CD4-positive, alpha-beta memory T cell (primary cell): ENCODE results near the gene TOP2A. TPM values are rescaled to one million over a fixed set of nuclear protein-coding genes. Genes with fewer than 3 reads are reported as not detected.

ENCODE experiments used
- CTCF ChIA-PET: fragments of 350-600 bp; sonication (Branson Sonifier 250); formaldehyde crosslinking; loops from one replicate; lab custom pipeline; 2021; ENCODE audit warnings: inconsistent platforms; ENCODE audit not compliant: partially characterized antibody; lab: Charles Lee
- POLR2A ChIA-PET: fragments of 350-600 bp; sonication (Branson Sonifier 250); formaldehyde crosslinking; loops from one replicate; lab custom pipeline; 2021; ENCODE audit not compliant: partially characterized antibody; lab: Charles Lee
- DNase-seq, 5 donors: peaks; one replicate each; pipeline versions ENCODE4 v3.0.0 to v3.0.0-alpha.2; 2020 to 2022; ENCODE audit warnings: mixed read lengths in 1 of 5
- H3K27ac ChIP-seq: one replicate; pipeline ENCODE4 v1.7.0; 2013; ENCODE audit warnings: low read depth, low read length
- H3K27me3 ChIP-seq: 2 replicates; pipeline ENCODE4 v1.7.0; 2013; ENCODE audit warnings: mild to moderate bottlenecking, low read length, moderate library complexity; ENCODE audit not compliant: insufficient read depth
- H3K36me3 ChIP-seq: 2 replicates; pipeline ENCODE4 v1.7.0; 2013; ENCODE audit warnings: mild to moderate bottlenecking, low read length, moderate library complexity; ENCODE audit not compliant: insufficient read depth
- H3K4me1 ChIP-seq: 2 replicates; pipeline ENCODE4 v1.7.0; 2013; ENCODE audit warnings: mild to moderate bottlenecking, low read length, moderate library complexity; ENCODE audit not compliant: insufficient read depth
- H3K4me3 ChIP-seq, 2 donors: one replicate each; pipeline ENCODE4 v1.7.0; 2013; ENCODE audit warnings: low read length in 2 of 2, mild to moderate bottlenecking in 1 of 2
- H3K9me3 ChIP-seq, 2 donors: one replicate each; pipeline ENCODE4 v1.7.0; 2013; ENCODE audit warnings: low read length in 2 of 2, control low read depth in 1 of 2; ENCODE audit not compliant: control insufficient read depth in 1 of 2
- H3K27ac Mint-ChIP-seq, 7 donors: one replicate each; pipeline ENCODE4 v1.8.0; 2020 to 2021; ENCODE audit warnings: mixed read lengths in 7 of 7, mild to moderate bottlenecking in 6 of 7, inconsistent platforms in 3 of 7, moderate library complexity in 3 of 7
- H3K27me3 Mint-ChIP-seq, 2 donors: one replicate each; pipeline ENCODE4 v1.8.0; 2020 to 2021; ENCODE audit warnings: mixed read lengths in 2 of 2
- H3K36me3 Mint-ChIP-seq, 2 donors: one replicate each; pipeline ENCODE4 v1.8.0; 2020 to 2021; ENCODE audit warnings: mixed read lengths in 2 of 2, inconsistent platforms in 1 of 2, mild to moderate bottlenecking in 1 of 2
- H3K4me1 Mint-ChIP-seq, 4 donors: one replicate each; pipeline ENCODE4 v1.8.0; 2020 to 2021; ENCODE audit warnings: mixed read lengths in 4 of 4, mild to moderate bottlenecking in 1 of 4
- H3K4me3 Mint-ChIP-seq, 8 donors: one replicate each; pipeline ENCODE4 v1.8.0; 2020 to 2021; ENCODE audit warnings: mixed read lengths in 8 of 8, mild to moderate bottlenecking in 7 of 8, moderate library complexity in 6 of 8, inconsistent platforms in 3 of 8
- H3K9me3 Mint-ChIP-seq, 8 donors: one replicate each; pipeline ENCODE4 v1.8.0; 2020 to 2021; ENCODE audit warnings: mixed read lengths in 8 of 8, mild to moderate bottlenecking in 5 of 8, inconsistent platforms in 3 of 8, moderate library complexity in 1 of 8
- intact Hi-C: fragments of 100-400 bp; cut with micrococcal nuclease; formaldehyde crosslinking; loops from one replicate; pipeline ENCODE4 v1.15.1; 2023
- polyA plus RNA-seq, 2 donors: library from polyadenylated mRNA; unstranded; fragments of 300-500 nt; fragmentation: Illumina TruSeq; gene quantifications; one replicate each; pipeline ENCODE4 v1.2.3, GENCODE V29; 2021
- total RNA-seq, 2 experiments: library from RNA; stranded (reverse); gene quantifications; one replicate each; pipeline ENCODE4 v1.2.3, GENCODE V29; 2021

The TOP2A gene
- total and polyA plus RNA-seq, 4 experiments from 2014 or later, result 0.10 to 1.1 (median 0.30) TPM

DNA sequence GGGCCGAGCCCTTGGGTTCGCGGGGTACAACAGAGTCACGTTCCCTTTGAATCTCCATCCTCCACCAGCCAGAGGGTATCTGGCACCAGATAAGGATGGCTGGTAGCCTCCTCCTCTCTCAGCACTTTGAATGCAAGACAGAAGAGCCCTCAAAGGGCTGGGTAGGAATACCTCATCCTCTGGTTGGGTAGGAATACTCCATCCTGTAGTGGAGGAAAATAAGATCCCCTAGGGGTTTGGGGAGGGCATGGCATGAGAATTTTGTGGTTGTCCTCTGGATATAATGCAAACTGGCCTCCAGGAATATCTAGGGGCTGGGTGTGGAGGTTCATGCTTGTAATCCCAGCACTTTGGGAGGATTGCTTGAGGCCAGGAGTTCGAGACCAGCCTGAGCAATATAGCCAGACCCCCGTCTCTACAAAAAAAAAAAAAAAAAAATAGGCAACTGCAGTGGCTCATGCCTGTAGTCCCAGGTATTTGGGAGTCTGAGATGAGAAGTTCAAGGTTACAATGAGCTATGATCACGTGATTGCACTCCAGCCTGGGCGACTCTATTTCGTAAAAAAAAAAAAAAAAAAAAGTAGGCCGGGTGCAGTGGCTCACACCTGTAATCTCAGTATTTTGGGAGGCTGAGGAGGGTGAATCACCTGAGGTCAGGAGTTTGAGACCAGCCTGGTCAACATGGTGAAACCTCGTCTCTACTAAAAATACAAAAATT is 28.2 kb upstream of the TOP2A start:
- peak overlapping the region; percentile 1 to 37 for H3K4me3 ChIP-seq
- Mint-ChIP-seq H3K27me3 (peaks cover 2 to 6% of the 10 kb centered on the region in 2 donors), H3K9me3 (peaks cover 0 to 6% (median 0%) of the 10 kb centered on the region in 8 donors), H3K36me3 (peaks cover 0 to 6% of the 10 kb centered on the region in 2 donors), H3K4me1 (peaks cover 25 to 54% (median 36%) of the 10 kb centered on the region in 4 donors), H3K4me3 (peak overlapping the region in 6 of 8 donors; percentile 36 to 97 (median 84)), H3K27ac (peak overlapping the region in 6 of 7 donors; percentile 15 to 97 (median 92))
- H3K27me3 ChIP-seq, result no peaks in the 10 kb centered on the region
- intact Hi-C loops, result no loop called here
- ChIA-PET CTCF (interaction anchor here (0.6 to 16.7 kb wide), 8 partner anchors 10 to 115 kb away, joined by 4 to 192 read pairs (median 13); partner anchors contain the start of gene TOP2A), POLR2A (interaction anchor here (0.6 to 2.7 kb wide), 6 partner anchors 17 to 114 kb away, joined by 3 to 16 read pairs (median 4); partner anchors contain the start of gene TOP2A)
- H3K4me1 ChIP-seq, result peaks cover 54% of the 10 kb centered on the region
- no peak for DNase-seq
- H3K27ac ChIP-seq, result no peak overlapping the region
- no peaks in the 10 kb centered on the region for H3K9me3 ChIP-seq
- H3K36me3 ChIP-seq, result no peaks in the 10 kb centered on the region

DNA sequence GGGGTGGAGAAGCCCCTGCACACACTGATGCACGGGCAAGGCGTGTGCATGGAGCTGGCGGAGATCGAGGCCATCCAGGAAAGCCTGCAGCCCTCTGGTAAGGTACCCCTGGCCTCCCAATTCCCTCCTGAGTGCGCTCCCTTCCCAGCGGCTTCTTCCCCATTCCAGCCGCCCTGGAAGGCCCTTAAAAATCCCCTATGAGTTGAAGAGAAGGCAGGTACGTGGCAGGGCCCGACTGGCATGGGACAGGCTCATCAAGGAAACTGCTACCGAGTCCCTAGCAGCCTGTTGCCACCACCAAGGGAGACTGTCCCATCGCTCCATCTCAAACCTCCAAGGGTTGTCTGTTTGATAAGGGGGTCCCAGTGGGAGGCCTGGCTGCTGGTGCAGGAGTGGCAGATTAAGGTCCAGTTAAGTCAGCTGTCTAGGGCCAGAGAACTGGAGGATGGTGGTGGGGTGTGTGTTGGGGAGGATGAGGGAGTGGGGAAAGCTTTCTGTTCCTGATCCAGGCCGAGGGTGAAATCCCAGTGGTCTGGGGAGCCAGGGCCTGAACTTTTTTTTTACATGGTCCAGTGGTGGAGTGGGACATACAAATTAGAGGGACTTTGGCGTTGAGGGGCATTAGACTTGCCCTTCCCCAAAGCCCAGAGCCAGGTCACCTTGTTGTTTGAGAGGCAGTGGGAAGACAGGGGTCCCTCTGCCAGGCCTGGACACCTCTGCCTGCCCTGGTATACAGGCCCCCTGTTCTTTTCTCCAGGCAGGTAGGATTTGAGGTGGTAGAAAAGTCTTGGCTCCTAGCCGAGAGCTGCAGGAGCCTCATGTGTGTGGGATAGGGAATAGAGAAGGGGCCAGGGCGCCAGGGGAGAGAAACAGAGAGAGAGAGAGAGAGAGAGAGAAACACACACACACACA is 26.5 kb upstream of the TOP2A start:
- H3K27me3 ChIP-seq, result no peaks in the 10 kb centered on the region
- H3K4me1 ChIP-seq, result peaks cover 52% of the 10 kb centered on the region
- no peaks in the 10 kb centered on the region for H3K9me3 ChIP-seq
- Mint-ChIP-seq H3K27me3 (peaks cover 2 to 6% of the 10 kb centered on the region in 2 donors), H3K4me3 (peak overlapping the region; percentile 80 to 97 (median 86)), H3K9me3 (peaks cover 0 to 6% (median 0%) of the 10 kb centered on the region in 8 donors), H3K27ac (peak overlapping the region; percentile 85 to 97 (median 93)), H3K36me3 (peaks cover 0 to 6% of the 10 kb centered on the region in 2 donors), H3K4me1 (peaks cover 25 to 53% (median 36%) of the 10 kb centered on the region in 4 donors)
- no peak for DNase-seq
- H3K36me3 ChIP-seq, result no peaks in the 10 kb centered on the region
- ChIA-PET CTCF (interaction anchor here (0.6 to 16.7 kb wide), 25 partner anchors 8 to 172 kb away, joined by 3 to 192 read pairs (median 5); partner anchors contain the start of gene TOP2A), POLR2A (interaction anchor here (0.6 to 5.3 kb wide), 17 partner anchors 11 to 116 kb away, joined by 3 to 75 read pairs (median 5); partner anchors contain the start of gene TOP2A)
- H3K4me3 ChIP-seq, result peak overlapping the region; percentile 67 to 73
- intact Hi-C loops, result loop anchor here (1.0 to 5.0 kb wide), 5 partner anchors 38 to 89 kb away; no protein-coding TSS in a partner anchor
- H3K27ac ChIP-seq, result peak overlapping the region; percentile 37

DNA sequence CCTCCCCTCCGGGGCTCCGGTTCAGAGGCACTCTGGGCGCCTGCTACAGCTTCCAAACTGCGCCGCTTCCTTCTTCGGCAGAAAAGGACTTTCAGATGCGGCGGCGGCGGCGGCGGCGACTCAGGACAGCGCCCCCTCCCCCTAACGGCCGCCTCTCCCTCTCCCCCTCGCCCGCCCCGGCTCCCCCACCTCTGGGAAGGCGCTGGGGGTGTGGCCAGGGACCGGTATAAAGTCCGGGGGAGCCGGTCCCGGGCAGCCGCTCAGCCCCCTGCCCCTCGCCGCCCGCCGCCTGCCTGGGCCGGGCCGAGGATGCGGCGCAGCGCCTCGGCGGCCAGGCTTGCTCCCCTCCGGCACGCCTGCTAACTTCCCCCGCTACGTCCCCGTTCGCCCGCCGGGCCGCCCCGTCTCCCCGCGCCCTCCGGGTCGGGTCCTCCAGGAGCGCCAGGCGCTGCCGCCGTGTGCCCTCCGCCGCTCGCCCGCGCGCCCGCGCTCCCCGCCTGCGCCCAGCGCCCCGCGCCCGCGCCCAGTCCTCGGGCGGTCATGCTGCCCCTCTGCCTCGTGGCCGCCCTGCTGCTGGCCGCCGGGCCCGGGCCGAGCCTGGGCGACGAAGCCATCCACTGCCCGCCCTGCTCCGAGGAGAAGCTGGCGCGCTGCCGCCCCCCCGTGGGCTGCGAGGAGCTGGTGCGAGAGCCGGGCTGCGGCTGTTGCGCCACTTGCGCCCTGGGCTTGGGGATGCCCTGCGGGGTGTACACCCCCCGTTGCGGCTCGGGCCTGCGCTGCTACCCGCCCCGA is 25.7 kb upstream of the TOP2A start, which contains the start of gene IGFBP4:
Gene IGFBP4 (plus strand): TSS at position 255 of the 792 bp plus-strand sequence. CDS start 286 bp downstream, at position 541.
- POLR2A ChIA-PET, result interaction anchor here (0.6 to 5.3 kb wide), 17 partner anchors 12 to 118 kb away, joined by 3 to 75 read pairs (median 5); partner anchors contain the start of gene TOP2A

GRCh38 chr17:40442392-40443195 is 24.9 kb upstream of the TOP2A start:
- Mint-ChIP-seq H3K36me3 (peaks cover 0 to 6% of the 10 kb centered on the region in 2 donors), H3K9me3 (peaks cover 0 to 6% (median 0%) of the 10 kb centered on the region in 8 donors), H3K27me3 (peaks cover 2 to 6% of the 10 kb centered on the region in 2 donors), H3K4me3 (peak overlapping the region; percentile 54 to 80 (median 70)), H3K27ac (peak overlapping the region in 2 of 7 donors; percentile 46 to 66), H3K4me1 (peaks cover 17 to 40% (median 25%) of the 10 kb centered on the region in 4 donors)
- Histone ChIP-seq H3K9me3 (no peaks in the 10 kb centered on the region), H3K36me3 (no peaks in the 10 kb centered on the region), H3K4me3 (no peak overlapping the region), H3K27ac (no peak overlapping the region), H3K27me3 (no peaks in the 10 kb centered on the region), H3K4me1 (peaks cover 37% of the 10 kb centered on the region)
- CTCF ChIA-PET, result interaction anchor here (1.3 to 16.7 kb wide), 7 partner anchors 10 to 117 kb away, joined by 3 to 192 read pairs (median 11); partner anchors contain the start of gene TOP2A
- DNase-seq, result no peak
- intact Hi-C loops, result loop anchor here (1.0 to 5.0 kb wide), 5 partner anchors 40 to 91 kb away; no protein-coding TSS in a partner anchor
- POLR2A ChIA-PET, result interaction anchor here (1.2 to 5.3 kb wide), 6 partner anchors 13 to 118 kb away, joined by 3 to 75 read pairs (median 7); no protein-coding TSS in a partner anchor

More for the DNA sequence above, 25.7 kb upstream of the TOP2A start, which contains the start of gene IGFBP4:
- H3K9me3 ChIP-seq, result no peaks in the 10 kb centered on the region
- H3K36me3 ChIP-seq, result no peaks in the 10 kb centered on the region
- intact Hi-C loops, result loop anchor here (1.0 to 5.0 kb wide), 5 partner anchors 39 to 90 kb away; no protein-coding TSS in a partner anchor
- no peaks in the 10 kb centered on the region for H3K27me3 ChIP-seq
- peak; percentile 55 to 69 (median 62) for DNase-seq
- H3K27ac ChIP-seq, result peak within 1 kb of the TSS; percentile 37
- Mint-ChIP-seq H3K27me3 (peaks cover 2 to 6% of the 10 kb centered on the region in 2 donors), H3K36me3 (peaks cover 0 to 6% of the 10 kb centered on the region in 2 donors), H3K27ac (peak within 1 kb of the TSS; percentile 85 to 97 (median 93)), H3K9me3 (peaks cover 0 to 6% (median 0%) of the 10 kb centered on the region in 8 donors), H3K4me1 (peaks cover 20 to 47% (median 32%) of the 10 kb centered on the region in 4 donors), H3K4me3 (peak within 1 kb of the TSS; percentile 80 to 97 (median 86))
- peaks cover 45% of the 10 kb centered on the region for H3K4me1 ChIP-seq
- CTCF ChIA-PET, result interaction anchor here (0.6 to 16.7 kb wide), 24 partner anchors 9 to 172 kb away, joined by 3 to 192 read pairs (median 5); partner anchors contain the start of gene TOP2A
- H3K4me3 ChIP-seq, result peak within 1 kb of the TSS; percentile 67 to 73

DNA sequence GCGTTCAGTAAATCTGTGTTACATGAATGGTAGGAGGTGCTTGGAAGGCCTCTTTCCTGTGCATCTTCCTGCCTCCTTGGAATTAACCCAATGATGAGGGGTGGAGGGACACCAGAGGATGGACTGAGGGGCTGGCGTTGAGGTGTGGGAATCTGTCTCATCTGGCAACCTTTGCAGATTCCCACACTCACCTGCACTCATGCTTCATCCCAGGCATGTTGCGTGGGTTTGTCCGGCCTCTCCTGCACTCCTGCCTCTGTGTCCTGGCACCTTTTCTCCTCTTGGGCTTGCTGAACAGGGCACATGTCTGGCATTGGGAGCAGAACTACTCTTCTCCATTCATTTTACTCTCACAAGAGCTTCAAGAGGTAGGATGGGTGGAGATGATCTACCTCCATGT is 22.5 kb upstream of the TOP2A start:
- ChIA-PET CTCF (interaction anchor here (0.7 to 16.7 kb wide), 7 partner anchors 9 to 127 kb away, joined by 3 to 192 read pairs (median 4); partner anchors contain the start of gene TOP2A), POLR2A (interaction anchor here (2.0 to 5.3 kb wide), 3 partner anchors 23 to 121 kb away, joined by 4 to 75 read pairs (median 9); partner anchors contain the start of gene TOP2A)
- H3K9me3 ChIP-seq, result no peaks in the 10 kb centered on the region
- no peaks in the 10 kb centered on the region for H3K36me3 ChIP-seq
- peaks cover 2 to 6% of the 10 kb centered on the region in 2 donors for H3K27me3 Mint-ChIP-seq
- peaks cover 0 to 6% (median 0%) of the 10 kb centered on the region in 8 donors for H3K9me3 Mint-ChIP-seq
- H3K4me1 ChIP-seq, result peaks cover 19% of the 10 kb centered on the region
- no peak overlapping the region for H3K4me3 Mint-ChIP-seq
- no peaks in the 10 kb centered on the region for H3K27me3 ChIP-seq
- H3K36me3 Mint-ChIP-seq, result peaks cover 0 to 6% of the 10 kb centered on the region in 2 donors
- intact Hi-C loops, result loop anchor here (5.0 kb wide), 2 partner anchors 42 to 77 kb away; no protein-coding TSS in a partner anchor
- no peak overlapping the region for H3K27ac ChIP-seq
- no peak for DNase-seq
- H3K4me3 ChIP-seq, result no peak overlapping the region
- H3K4me1 Mint-ChIP-seq, result peaks cover 11 to 30% (median 17%) of the 10 kb centered on the region in 4 donors
- no peak overlapping the region for H3K27ac Mint-ChIP-seq
